ENCODE results near the gene CTSV.
"Not testable (repeated sequence)": the region's sequence is repeated elsewhere in the genome, so short reads cannot be mapped to it uniquely, and the experiment has no call there.

CTSV gene

DNA sequence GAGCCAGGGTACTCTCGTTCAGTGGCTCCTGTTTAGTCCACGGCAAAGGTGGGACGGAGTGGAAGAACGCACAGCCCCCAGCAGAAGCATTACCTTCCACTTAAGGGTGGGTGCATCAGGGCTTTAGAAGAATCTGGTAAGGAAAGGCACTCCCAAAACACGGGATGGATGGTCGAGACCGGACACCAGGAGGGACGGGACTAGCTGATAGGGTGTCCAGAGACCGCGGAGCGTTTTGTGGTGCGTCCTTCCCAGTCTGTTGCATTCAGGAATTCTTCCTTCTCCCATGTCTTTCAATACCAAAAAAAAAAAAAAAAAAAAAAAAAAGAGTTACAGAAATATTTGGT lies 545 bp upstream of the CTSV start:
- peak; percentile 51 for DNase-seq

DNA sequence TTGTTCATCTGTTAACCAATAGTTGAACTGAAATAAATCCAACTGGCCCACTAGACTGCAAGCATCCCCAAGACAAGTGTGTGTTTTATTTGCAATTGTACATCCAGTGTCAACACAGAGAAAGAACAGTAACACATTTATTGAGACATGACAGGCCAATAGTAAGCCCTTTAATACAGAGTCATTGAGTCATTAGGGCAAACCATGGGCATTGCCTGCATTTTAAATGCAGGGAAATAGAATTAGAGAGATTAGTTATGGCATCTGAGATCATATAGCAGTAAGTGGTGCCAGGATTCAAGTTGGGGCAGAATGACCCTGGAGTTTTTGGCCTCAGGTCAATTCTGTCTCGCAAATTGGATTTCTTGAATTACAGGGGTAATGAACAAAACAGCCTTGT lies 15.4 kb downstream of the CTSV start:
- DNase-seq: not testable (repeated sequence)

DNA sequence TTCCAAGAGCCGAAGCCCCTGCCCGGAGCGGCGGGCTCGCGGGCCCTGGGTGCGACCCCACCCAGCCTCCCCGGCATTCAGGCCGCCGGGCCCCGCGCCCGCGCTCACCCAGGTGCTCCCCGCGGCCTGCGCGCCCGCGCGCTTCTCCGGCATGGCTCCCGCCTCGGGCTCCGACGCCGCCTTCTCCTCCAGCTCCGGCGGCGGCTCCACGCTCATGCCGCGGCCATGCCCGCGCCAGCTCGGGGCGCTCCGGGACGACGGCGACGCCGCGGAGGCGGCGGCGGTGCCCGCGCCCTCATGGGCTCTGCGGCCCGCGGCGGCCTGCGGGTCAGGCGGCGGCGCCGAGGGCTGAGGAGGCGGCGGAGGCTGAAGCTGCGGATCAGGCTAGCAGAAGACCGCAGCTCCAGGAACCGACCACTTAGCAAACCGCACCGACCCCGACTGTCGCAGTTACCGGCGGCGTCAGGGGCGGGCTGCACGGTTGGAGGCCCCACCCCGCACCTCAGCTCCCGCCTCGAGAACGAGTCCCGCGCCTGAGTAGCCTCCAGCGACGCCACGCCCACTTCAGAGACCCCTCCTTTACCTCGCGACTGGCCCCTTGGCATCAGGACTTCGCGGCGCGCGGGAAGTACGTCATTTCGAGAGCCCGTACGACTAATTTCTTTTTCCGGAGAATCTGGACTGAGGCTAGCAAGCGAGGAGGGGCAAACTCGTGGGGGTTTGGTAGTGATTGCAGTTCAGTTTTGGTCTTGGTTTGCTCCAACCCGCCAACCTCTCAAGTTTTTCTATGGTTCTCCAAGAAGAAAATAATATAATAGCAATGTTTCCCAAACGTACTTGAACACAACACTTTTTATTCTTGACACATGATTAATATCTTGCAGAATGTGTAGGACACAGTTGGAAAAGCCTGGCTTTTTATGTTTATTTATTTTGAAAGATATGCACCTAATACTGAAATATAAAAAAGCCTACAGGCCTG lies 25.5 kb downstream of the CTSV start:
- DNase-seq: not testable (repeated sequence)

DNA sequence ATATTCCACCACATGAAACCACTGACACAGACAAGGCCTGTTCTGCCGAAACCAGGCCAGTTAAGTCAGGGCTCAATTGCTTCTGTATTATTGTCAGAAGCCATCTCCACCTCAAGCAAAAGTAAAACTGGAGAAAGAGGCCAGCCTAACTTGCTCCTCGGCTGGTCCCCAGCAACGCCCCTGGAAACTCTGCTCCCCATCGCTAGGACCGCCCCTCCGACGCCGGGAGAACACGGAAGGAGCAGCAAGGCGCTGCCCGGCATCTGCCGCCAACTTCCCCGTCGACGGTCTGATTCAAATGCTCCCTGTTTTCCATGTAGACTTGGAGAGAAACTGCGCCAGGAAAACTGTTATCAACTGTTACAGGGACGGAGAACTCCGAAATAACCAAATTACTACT lies 26.3 kb downstream of the CTSV start:
- DNase-seq: not testable (repeated sequence)

DNA sequence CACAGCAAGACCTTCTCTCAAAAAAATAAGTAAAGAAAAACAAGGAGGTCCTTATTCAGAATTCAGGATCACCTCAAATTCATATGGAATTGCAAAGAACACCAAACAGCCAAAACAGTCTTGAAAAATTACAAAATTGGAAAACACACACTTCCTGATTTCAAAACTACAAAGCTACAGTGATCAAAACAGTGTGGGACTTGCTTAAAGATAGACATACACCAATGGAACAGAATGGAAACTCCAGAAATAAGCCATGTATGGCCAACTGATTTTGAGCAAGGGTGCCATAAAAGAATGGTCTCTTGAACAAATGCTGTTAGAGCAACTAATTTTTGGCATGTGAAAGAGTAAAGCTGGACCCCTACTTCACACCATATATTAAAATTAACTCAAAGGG lies 36.7 kb downstream of the CTSV start:
- DNase-seq: not testable (repeated sequence)

DNA sequence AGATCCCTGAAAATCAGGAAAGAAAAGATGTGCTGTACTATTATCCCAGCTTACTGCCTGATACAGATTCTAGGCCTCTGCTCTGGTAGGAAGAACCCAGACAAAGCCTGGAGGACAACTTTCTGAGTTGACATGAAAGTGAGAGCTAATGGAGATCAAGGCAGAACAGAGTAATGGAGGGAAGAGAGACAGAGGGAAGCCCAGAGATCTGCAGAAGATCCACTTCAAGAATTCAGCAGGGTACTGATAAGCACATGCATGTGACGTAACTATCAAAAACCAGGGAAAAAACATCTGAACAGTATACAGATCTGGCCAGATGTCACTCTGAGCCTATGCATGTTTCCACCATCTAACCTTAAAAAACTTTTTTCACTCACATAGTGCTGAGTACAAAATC lies 37.6 kb downstream of the CTSV start:
- DNase-seq: not testable (repeated sequence)

DNA sequence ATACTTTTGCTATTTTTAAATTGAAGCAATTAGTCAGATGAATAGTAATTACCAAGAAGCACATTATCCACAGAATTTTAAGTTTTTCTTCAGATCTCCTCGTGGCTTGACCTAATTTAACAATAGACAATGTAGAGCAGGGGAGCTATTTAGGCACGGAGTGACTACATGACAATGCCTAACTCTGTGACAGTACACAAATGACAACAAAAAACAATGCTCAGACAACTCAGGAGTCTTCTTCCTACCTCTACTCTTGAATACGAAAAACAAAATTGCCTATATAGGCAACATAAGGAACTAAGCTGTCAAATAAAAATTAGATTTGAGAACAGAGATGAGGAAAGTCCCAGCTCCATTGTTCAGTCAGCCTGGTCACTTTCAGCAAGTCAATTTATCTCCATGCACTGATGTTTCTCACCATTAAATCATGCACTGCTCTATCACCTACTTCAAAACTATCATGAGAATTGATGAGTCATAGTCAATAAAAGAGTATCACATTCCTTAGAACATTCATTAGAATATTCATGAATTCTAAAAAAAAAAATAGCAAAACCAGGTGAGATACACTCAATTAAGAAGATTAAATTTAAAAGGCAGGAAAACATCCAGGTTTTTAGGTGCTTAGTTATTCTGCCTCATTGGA lies 38.7 kb downstream of the CTSV start:
- not testable (repeated sequence) for DNase-seq

DNA sequence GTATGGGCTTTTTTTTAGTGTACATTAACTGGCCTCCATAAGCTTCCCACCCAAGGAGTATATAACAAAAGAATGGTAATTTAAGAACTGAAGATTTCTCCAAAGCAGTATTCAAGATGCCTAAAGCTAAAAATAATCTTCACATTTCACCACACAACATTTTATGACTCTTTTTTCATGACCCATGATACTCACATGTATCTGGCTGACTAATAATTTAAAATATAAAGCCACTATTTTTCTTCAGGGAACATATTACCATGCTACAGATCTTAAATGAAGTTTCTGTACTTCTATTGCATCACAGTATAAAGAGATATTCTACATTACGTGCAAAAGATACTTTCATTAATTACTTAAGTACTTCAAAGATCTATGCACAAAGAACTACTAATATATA lies 39.2 kb downstream of the CTSV start:
- DNase-seq: not testable (repeated sequence)

DNA sequence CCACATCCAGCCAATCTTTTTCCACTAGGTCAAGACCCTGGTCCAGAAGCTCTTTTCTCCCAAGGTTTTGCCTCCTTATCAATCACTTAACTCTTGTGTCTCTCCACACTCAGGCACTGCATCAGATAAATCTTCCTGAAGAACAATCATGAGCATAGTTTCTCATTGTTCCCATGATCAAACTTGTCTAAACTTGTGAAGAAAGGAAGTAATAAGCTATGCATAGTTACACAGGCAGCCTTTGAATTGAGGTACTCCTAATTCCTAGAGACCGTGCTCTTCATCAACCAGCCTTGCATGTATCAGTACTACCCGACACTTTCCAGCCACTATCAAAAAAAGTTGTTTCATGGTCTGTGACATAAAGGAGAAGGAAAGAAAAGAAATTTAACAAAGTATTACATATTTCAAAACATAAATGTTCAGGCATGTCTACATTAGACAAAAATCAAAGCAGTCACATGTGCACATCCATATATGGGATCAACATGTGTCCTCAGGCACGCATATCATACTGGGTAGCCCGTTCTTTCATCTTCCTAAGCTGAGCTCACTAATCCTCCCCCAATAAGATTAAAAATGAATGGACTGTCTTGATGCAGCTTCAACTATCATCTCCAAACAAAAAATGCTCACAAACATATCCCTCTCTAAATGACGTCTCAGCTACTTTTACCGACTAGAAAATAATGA lies 41.8 kb downstream of the CTSV start:
- DNase-seq: not testable (repeated sequence)

DNA sequence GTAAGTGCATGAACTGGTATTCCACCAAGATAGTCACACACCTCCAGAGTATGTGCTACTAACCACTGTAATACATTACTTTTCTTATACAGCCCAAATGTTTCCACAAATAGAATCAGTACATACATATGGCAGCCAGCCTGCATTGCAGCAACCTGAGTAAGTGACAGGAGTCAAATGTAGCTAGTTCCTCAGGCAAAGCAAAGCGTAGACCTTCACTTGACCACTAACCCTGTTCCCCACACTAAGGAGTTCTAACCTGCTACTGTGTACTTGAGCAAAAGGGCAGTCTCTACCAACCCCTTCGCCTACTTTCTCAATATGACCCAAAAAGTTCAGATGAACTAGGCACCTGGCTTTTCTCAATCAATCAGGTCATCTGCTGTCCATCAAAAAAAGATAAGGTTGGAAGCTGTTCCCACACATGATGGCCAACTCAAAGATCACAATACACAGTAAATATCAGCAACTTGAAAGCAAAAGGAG lies 44.4 kb downstream of the CTSV start:
- not testable (repeated sequence) for DNase-seq

DNA sequence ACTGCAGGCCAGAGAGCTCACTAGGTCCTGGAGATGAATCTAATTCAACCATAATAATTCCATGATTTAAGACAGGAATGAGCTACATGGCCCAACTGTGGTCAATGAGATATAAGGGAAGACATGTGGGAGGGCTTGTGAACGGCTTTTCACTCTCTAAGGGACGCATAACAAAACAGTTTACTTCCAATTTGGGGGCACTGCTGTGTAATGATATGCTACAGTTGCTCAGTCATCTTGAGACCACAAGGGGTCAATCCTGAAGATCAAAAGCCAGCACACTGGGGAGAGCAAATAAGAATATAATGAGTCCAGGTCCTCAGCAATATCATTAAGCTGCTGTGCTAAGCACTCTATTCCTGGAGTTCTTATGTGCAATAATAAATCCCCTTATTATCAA lies 46.6 kb downstream of the CTSV start:
- DNase-seq: not testable (repeated sequence)

DNA sequence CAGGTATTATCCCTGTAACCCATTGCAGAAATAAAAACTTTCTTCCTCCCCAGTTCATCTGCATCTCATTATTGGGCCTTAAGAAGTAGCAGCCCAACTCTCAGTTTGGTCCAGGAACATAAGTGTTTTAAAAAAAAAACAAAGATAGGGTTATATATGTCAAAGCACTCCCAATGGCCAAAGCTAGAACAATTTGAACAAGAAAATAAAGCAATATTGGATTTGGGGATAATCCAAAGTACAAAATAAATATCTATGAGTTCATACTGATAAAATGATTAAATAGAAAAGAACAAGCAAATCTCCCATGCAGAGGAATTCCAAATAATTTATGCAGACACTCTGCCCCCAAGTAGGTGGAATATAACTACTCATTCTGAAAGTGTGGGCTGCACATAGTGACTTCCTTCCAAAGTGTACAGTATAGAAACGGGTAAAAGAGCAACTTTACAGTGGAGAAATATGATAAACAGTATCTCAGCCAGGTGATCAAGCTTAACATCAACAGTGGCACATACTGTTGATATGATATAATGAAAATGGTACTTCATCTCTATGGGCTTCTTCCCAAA lies 49.1 kb downstream of the CTSV start:
- DNase-seq: not testable (repeated sequence)

DNA sequence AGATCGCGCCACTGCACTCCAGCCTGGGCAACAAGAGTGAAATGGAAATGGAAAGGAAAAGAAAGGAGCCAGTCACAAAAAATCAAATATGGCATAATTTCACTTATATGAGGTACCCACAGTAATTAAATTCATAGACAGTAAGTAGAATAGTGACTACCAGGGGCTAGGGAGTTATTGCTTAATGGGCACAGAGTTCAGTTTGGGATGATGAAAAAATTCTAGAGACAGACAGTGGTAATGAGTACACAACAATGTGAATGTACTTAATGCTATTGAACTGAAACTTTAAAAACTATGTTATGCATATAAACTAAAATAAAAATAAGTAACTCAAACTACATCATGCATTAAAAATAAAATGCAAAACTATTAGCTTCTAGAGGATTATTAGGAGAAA lies 54.1 kb downstream of the CTSV start:
- not testable (repeated sequence) for DNase-seq

DNA sequence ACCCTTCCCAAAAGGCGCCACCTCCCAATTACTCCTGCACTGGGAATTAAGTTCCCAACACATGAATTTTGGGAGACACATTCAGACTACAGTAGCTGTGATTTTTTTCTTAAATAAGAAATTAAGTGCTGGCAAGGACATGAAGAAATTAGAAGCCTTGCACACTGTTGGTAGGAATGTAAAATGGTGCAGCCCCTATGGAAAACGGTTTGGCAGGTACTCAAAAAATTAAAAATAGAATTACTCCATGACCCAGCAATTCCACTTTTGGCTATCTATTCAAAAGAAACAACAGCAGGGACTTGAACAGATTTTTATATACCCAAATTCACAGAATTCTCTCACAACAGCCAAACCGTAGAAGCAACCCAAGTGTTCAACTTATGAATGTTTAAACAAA lies 54.8 kb downstream of the CTSV start:
- not testable (repeated sequence) for DNase-seq

DNA sequence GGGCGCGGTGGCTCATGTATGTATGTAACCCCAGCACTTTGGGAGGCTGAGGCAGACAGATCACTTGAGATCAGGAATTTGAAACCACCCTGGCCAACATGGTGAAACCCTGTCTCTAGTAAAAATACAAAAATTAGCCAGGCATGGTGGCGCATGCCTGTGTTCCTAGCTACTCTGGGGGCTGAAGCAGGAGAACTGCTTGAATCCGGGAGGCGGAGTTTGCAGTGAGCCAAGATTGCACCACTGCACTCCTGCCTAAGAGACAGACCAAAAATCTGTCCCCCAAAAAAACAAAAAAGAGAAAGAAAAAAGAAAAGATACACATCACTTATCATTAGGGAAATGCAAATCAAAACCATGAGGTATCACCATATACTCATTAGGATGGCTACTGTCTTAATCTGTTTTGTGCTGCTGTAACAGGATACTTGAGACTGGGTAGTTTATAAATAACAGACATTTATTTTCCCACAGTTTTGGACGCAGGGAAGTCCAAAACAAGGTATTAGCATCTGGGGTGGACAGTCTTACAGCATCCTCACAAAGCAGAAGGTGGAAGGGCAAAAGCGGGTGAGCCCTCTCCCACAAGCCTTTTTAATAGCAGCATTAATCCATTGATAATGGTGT lies 55.3 kb downstream of the CTSV start:
- DNase-seq: not testable (repeated sequence)
